ENCODE results near the gene NRBF2.

The NRBF2 gene

GRCh38 chr10:63175534-63175933 is 42.4 kb downstream of the NRBF2 start:
- H3K9me2 ChIP-seq (replicated peaks; ENCODE audit: control insufficient read depth, low read length): no peaks in the 10 kb centered on the region
- peaks cover 87% of the 10 kb centered on the region for H3K36me3 ChIP-seq (ENCODE audit: control insufficient read depth, low read length)

GRCh38 chr10:63192826-63193225 is 59.7 kb downstream of the NRBF2 start:
- H3K27ac ChIP-seq (ENCODE audit: low read depth, low read length): no peak overlapping the region
- no peaks in the 10 kb centered on the region for H3K9me3 ChIP-seq (ENCODE audit: control insufficient read depth, insufficient read depth, low read length)
- no peaks in the 10 kb centered on the region for H3K9me2 ChIP-seq (replicated peaks; ENCODE audit: control insufficient read depth, low read length)
- no peaks in the 10 kb centered on the region for H3K79me2 ChIP-seq (ENCODE audit: control insufficient read depth, low read length)
- TF ChIP-seq EZH2phosphoT487 (IDR thresholded peaks at IDR 0.05; ENCODE audit: borderline replicate concordance, low read length): no peak
- no peak for TF ChIP-seq CTCF (IDR thresholded peaks at IDR 0.05; ENCODE audit: low read depth, low read length, poor library complexity, severe bottlenecking)
- H3K27me3 ChIP-seq (ENCODE audit: control insufficient read depth, low read length): no peaks in the 10 kb centered on the region
- 0 out of 2 replicates have a peak, but pooled peaks cover 2% of the 10 kb centered on the region for H3F3A ChIP-seq (ENCODE audit: control insufficient read depth, insufficient read depth)
- H3K36me3 ChIP-seq (ENCODE audit: control insufficient read depth, low read length): peaks cover 74% of the 10 kb centered on the region
- H3K4me3 ChIP-seq (ENCODE audit: low read length): no peak overlapping the region
- H3K4me2 ChIP-seq (ENCODE audit: low read length): no peak overlapping the region
- no peaks in the 10 kb centered on the region for H4K20me1 ChIP-seq (ENCODE audit: control insufficient read depth, insufficient read depth, low read depth, low read length)
- no peaks in the 10 kb centered on the region for H3K4me1 ChIP-seq (ENCODE audit: control insufficient read depth, low read length)

More at GRCh38 chr10:63175534-63175933, 42.4 kb downstream of the NRBF2 start:
- Histone ChIP-seq H3K27me3 (ENCODE audit: control insufficient read depth, low read length) (no peaks in the 10 kb centered on the region), H3K4me1 (ENCODE audit: control insufficient read depth, low read length) (peaks cover 22% of the 10 kb centered on the region), H3F3A (ENCODE audit: control insufficient read depth, insufficient read depth) (peaks cover 16% of the 10 kb centered on the region), H3K79me2 (ENCODE audit: control insufficient read depth, low read length) (no peaks in the 10 kb centered on the region), H4K20me1 (ENCODE audit: control insufficient read depth, insufficient read depth, low read depth, low read length) (no peaks in the 10 kb centered on the region), H3K4me3 (ENCODE audit: low read length) (no peak overlapping the region), H3K4me2 (ENCODE audit: low read length) (no peak overlapping the region), H3K27ac (ENCODE audit: low read depth, low read length) (no peak overlapping the region), H3K9me3 (ENCODE audit: control insufficient read depth, insufficient read depth, low read length) (no peaks in the 10 kb centered on the region)
- TF ChIP-seq CTCF (IDR thresholded peaks at IDR 0.05; ENCODE audit: low read depth, low read length, poor library complexity, severe bottlenecking) (no peak), EZH2phosphoT487 (IDR thresholded peaks at IDR 0.05; ENCODE audit: borderline replicate concordance, low read length) (no peak)

- no peaks in the 10 kb centered on the region for H3K4me1 ChIP-seq (ENCODE audit: control insufficient read depth, low read length)
- H3K36me3 ChIP-seq (ENCODE audit: control insufficient read depth, low read length): peaks cover 68% of the 10 kb centered on the region
- no peaks in the 10 kb centered on the region for H3K9me2 ChIP-seq (replicated peaks; ENCODE audit: control insufficient read depth, low read length)
Measured at GRCh38 chr10:63197344-63198092, 64.4 kb downstream of the NRBF2 start.

GRCh38 chr10:63199716-63200115 is 66.6 kb downstream of the NRBF2 start:
- Histone ChIP-seq H3K9me2 (replicated peaks; ENCODE audit: control insufficient read depth, low read length) (no peaks in the 10 kb centered on the region), H3F3A (ENCODE audit: control insufficient read depth, insufficient read depth) (peaks cover 4% of the 10 kb centered on the region; the same call in 1 of the 2 replicates), H3K4me2 (ENCODE audit: low read length) (no peak overlapping the region), H3K27ac (ENCODE audit: low read depth, low read length) (no peak overlapping the region), H3K9me3 (ENCODE audit: control insufficient read depth, insufficient read depth, low read length) (no peaks in the 10 kb centered on the region), H3K4me3 (ENCODE audit: low read length) (no peak overlapping the region), H3K36me3 (ENCODE audit: control insufficient read depth, low read length) (peaks cover 62% of the 10 kb centered on the region), H4K20me1 (ENCODE audit: control insufficient read depth, insufficient read depth, low read depth, low read length) (0 out of 2 replicates have a peak, but pooled peaks cover 3% of the 10 kb centered on the region), H3K4me1 (ENCODE audit: control insufficient read depth, low read length) (no peaks in the 10 kb centered on the region), H3K27me3 (ENCODE audit: control insufficient read depth, low read length) (no peaks in the 10 kb centered on the region), H3K79me2 (ENCODE audit: control insufficient read depth, low read length) (no peaks in the 10 kb centered on the region)
- TF ChIP-seq CTCF (IDR thresholded peaks at IDR 0.05; ENCODE audit: low read depth, low read length, poor library complexity, severe bottlenecking) (no peak), EZH2phosphoT487 (IDR thresholded peaks at IDR 0.05; ENCODE audit: borderline replicate concordance, low read length) (no peak)

More at GRCh38 chr10:63197344-63198092, 64.4 kb downstream of the NRBF2 start:
- peaks cover 6% of the 10 kb centered on the region; the same call in 1 of the 2 replicates for H3F3A ChIP-seq (ENCODE audit: control insufficient read depth, insufficient read depth)
- no peaks in the 10 kb centered on the region for H3K27me3 ChIP-seq (ENCODE audit: control insufficient read depth, low read length)
- no peak overlapping the region for H3K4me2 ChIP-seq (ENCODE audit: low read length)
- 0 out of 2 replicates have a peak, but pooled peaks cover 3% of the 10 kb centered on the region for H4K20me1 ChIP-seq (ENCODE audit: control insufficient read depth, insufficient read depth, low read depth, low read length)
- no peak overlapping the region for H3K4me3 ChIP-seq (ENCODE audit: low read length)
- no peak for TF ChIP-seq EZH2phosphoT487 (IDR thresholded peaks at IDR 0.05; ENCODE audit: borderline replicate concordance, low read length)
- H3K9me3 ChIP-seq (ENCODE audit: control insufficient read depth, insufficient read depth, low read length): no peaks in the 10 kb centered on the region
- H3K79me2 ChIP-seq (ENCODE audit: control insufficient read depth, low read length): no peaks in the 10 kb centered on the region
- H3K27ac ChIP-seq (ENCODE audit: low read depth, low read length): no peak overlapping the region

Data from DOHH2 (cell line).